Measurements from ENCODE around the gene HAAO. TPM values are rescaled to one million over a fixed set of nuclear protein-coding genes. Genes with fewer than 3 reads are reported as not detected.

Gene HAAO
- total and polyA plus RNA-seq, 2 of the 13 experiments (the other 11 are each of a cell fraction or from before 2014, with no cell fraction given), result 36.1 to 42.7 TPM

- peak; percentile 86; the same call in 1 of the 2 replicates for TF ChIP-seq ZMYM4 (CRISPR knock-in tag; IDR thresholded peaks at IDR 0.05)
- no peak for TF ChIP-seq ZMYM2 (CRISPR knock-in tag; IDR thresholded peaks at IDR 0.05)
- no peak for TF ChIP-seq ZNF550 (CRISPR knock-in tag; IDR thresholded peaks at IDR 0.05; ENCODE audit: borderline replicate concordance)
- peak; percentile 32 for TF ChIP-seq ZNF781 (CRISPR knock-in tag; IDR thresholded peaks at IDR 0.05; ENCODE audit: borderline replicate concordance, not compliant biosample characterization)
- TF ChIP-seq ZNF777 (CRISPR knock-in tag; IDR thresholded peaks at IDR 0.05), result peak; percentile 90
- TF ChIP-seq RFX5 (IDR thresholded peaks at IDR 0.05; ENCODE audit: low read depth, low read length), result no peak
- TF ChIP-seq NFRKB (IDR thresholded peaks at IDR 0.05), result no peak
- TF ChIP-seq CBX5 (CRISPR knock-in tag; IDR thresholded peaks at IDR 0.05; ENCODE audit: borderline replicate concordance), result peak; percentile 74; the same call in 1 of the 2 replicates
- no peak for TF ChIP-seq TCF7 (IDR thresholded peaks at IDR 0.05; ENCODE audit: low read depth)
- no peak for TF ChIP-seq THAP8 (CRISPR knock-in tag; IDR thresholded peaks at IDR 0.05; ENCODE audit: borderline replicate concordance)
- peak; percentile 28; the same call in 1 of the 2 replicates for TF ChIP-seq SMAD1 (CRISPR knock-in tag; IDR thresholded peaks at IDR 0.05; ENCODE audit: borderline replicate concordance, low read depth)
- TF ChIP-seq HNF1B (CRISPR knock-in tag; IDR thresholded peaks at IDR 0.05), result peak; percentile 94
- TF ChIP-seq RFXANK (CRISPR knock-in tag; IDR thresholded peaks at IDR 0.05), result no peak
- no peak for TF ChIP-seq ZNF12 (CRISPR knock-in tag; IDR thresholded peaks at IDR 0.05)
- peak; percentile 45; the same call in 1 of the 2 replicates for TF ChIP-seq DRAP1 (CRISPR knock-in tag; IDR thresholded peaks at IDR 0.05)
- no peak for TF ChIP-seq STAT5B (CRISPR knock-in tag; IDR thresholded peaks at IDR 0.05)
- TF ChIP-seq TBP (CRISPR knock-in tag; IDR thresholded peaks at IDR 0.05), result no peak
- TF ChIP-seq MEF2D (CRISPR knock-in tag; IDR thresholded peaks at IDR 0.05), result no peak
- TF ChIP-seq ZSCAN31 (CRISPR knock-in tag; IDR thresholded peaks at IDR 0.05; ENCODE audit: low read depth), result peak; percentile 57; the same call in 1 of the 2 replicates
- peak; percentile 53; the same call in 1 of the 2 replicates for TF ChIP-seq FOXP4 (CRISPR knock-in tag; IDR thresholded peaks at IDR 0.05)
- no peak for TF ChIP-seq CCDC6 (CRISPR knock-in tag; IDR thresholded peaks at IDR 0.05)
- 0 out of 2 replicates have a peak, but pooled peaks have one; percentile 23 for TF ChIP-seq SALL2 (CRISPR knock-in tag; IDR thresholded peaks at IDR 0.05)
- TF ChIP-seq ARHGAP35 (CRISPR knock-in tag; IDR thresholded peaks at IDR 0.05; ENCODE audit: borderline replicate concordance), result 0 out of 2 replicates have a peak, but pooled peaks have one; percentile 67
- TF ChIP-seq JARID2 (CRISPR knock-in tag; IDR thresholded peaks at IDR 0.05; ENCODE audit: insufficient replicate concordance), result no peak
- TF ChIP-seq ZNF558 (CRISPR knock-in tag; IDR thresholded peaks at IDR 0.05; ENCODE audit: borderline replicate concordance), result no peak
- peak; percentile 82 for TF ChIP-seq SPEN (CRISPR knock-in tag; IDR thresholded peaks at IDR 0.05; ENCODE audit: low read depth)
- TF ChIP-seq DR1 (CRISPR knock-in tag; IDR thresholded peaks at IDR 0.05), result 0 out of 2 replicates have a peak, but pooled peaks have one; percentile 52
Observed at GRCh38 chr2:42827647-42828486, 35.5 kb upstream of the HAAO start (continued).
